ENCODE results near the gene TBC1D22A.
"Not testable (repeated sequence)": the region's sequence is repeated elsewhere in the genome, so short reads cannot be mapped to it uniquely, and the experiment has no call there.

TBC1D22A gene

DNA sequence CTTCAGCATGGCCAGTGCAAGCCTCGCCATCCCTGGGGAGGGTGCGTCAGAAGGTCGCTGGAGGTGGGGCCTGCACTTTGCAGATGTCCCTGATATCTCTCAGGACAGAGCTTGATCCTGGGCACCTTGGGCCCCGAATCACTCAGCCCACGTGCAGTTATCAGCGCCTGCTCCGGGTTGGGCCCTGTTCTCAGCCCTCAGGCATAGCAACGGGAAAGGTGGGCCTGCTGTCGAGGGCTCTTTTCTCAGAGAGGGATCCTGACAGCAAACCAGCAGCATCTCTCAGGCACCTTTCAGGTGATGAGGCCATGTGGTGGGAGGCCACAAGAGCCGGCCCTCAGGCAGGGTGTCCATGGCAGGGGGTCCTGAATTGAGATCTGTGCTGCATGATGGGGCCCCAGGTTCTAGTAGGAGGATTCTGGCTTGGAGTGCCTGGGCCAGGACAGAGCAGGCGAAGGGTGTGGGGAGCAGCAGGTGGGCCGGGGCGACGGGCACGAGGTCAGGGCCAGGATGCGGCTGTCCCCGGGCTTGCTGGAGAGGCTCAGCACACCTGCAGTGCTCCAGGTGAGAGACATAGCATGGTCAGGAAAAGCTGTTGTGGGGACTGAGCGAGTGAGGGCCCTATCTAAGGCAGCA is 280.5 kb downstream of the TBC1D22A start:
- no peak for DNase-seq (ENCODE audit: low read depth in 1 of 2, low spot score in 1 of 2)

- no peak for DNase-seq (ENCODE audit: low read depth in 1 of 2, low spot score in 1 of 2)
Measured at GRCh38 chr22:47043835-47044721, 281.6 kb downstream of the TBC1D22A start.

- no peak for DNase-seq (ENCODE audit: low read depth in 1 of 2, low spot score in 1 of 2)
Measured at GRCh38 chr22:47044722-47045535, 282.5 kb downstream of the TBC1D22A start.

DNA sequence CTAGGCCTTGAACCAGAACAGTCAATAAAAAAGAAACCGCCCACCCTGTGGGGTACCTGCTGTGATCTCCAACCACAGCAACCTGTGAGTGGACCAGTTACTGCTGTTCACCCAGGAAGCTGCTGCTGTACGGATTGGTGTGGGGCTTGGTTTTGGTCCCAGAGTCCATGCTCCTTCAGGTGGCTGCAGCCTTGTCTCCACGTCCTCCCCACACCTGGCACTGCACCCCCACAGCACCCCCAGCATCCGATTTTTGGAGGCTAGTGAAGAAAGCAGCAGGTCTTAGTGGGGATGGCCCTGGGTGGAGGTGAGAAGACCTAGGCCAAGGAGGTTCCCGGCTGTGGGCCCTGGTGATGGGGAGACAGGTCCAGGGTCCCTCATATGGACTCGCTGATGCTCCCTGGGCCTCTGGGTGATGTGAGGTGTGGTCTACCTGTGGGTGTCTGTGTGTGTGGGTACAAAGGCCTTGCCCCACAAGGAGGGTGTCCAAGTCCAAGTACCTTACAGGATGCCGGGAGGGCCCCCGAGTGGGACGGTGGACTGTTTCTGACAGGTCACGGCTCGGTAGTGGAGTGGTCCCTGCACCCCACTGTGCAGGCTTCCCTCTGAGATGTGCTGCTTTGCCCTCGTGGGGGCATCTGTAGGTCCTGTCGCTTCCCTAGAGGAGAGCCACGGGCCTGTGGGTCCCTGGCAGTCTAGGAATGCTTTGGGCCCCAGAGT is 283.4 kb downstream of the TBC1D22A start:
- DNase-seq (ENCODE audit: low read depth in 1 of 2, low spot score in 1 of 2), result no peak

DNA sequence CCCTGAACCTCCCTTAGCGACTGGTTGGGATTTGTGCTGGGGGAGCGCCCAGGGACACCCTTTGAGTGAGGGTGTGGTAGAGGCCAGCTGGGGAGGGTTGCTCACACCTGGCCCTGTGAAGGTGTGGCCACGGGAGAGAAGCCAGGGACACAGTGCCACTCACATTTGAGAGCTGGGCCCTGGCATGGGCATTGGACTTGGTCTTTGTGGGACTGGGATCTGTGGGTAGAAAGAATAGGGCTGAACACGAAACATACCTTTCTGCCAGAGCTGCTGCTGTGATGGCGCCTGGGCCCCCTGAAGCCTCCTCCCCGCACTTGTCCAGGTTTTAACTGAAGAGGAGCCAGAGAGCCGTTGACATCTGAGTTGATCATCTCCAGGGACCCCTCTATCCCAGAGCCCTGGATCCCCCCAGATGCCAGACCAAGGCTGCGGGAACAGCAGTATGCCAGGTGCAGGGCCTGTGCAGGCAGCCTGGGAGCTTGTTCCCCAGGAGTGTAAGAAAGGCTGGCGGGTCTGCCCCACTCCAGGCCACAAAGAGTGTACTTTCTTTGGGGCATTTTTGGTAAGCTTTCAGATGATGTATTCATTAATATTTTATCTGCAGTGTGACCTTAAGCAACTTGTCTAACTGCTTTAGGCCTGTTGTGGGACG is 284.1 kb downstream of the TBC1D22A start:
- DNase-seq (ENCODE audit: low read depth in 1 of 2, low spot score in 1 of 2), result no peak

GRCh38 chr22:47047321-47048122 is 285.1 kb downstream of the TBC1D22A start:
- DNase-seq (ENCODE audit: low read depth in 1 of 2, low spot score in 1 of 2), result no peak

DNA sequence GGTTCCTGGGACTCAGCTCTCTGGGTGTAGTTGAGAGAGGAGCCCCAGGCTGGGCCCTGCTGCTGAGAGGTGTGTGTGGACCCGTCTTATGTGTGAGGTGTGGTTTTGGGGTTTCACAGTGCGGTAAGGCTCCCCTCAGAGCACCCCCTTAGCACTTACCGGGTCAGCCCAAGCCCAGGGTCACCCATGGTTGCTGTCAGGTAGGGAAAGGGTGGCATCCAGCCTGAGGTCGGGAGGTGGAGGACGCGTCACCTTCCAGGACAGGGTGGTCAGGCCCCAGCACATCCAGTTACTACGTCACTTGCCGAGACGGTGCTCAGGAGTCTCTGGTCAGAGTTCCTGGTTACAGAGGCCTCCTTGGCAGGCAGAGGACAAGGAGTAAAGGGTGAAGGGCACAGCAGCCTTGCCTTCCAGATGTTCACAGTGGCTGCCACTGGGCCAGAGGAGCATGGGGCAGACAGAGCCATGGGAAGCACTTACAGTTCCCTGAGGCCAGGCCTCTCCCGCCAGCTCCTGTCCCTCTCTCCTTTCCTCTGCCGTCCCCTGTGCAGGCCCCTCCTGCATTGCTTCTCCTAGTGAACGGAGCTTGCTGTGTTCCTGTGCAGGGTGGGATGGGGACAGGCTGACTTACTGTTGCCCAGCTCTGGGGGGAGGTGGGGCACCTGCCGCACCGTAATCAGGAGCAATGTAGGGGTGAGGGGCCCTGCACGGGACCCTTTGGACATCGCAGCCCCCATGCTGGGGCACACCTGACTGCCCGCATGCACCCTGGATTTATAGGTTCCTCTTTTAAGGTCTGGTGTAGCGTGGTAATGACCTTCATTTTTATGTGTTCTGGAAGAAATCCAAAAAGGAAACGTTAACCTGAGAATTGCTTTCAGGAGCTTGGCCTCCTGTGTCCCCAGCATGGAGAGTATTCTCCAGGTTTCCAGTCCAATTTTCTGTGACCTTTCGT is 285.9 kb downstream of the TBC1D22A start:
- DNase-seq (ENCODE audit: low read depth in 1 of 2, low spot score in 1 of 2), result no peak

DNA sequence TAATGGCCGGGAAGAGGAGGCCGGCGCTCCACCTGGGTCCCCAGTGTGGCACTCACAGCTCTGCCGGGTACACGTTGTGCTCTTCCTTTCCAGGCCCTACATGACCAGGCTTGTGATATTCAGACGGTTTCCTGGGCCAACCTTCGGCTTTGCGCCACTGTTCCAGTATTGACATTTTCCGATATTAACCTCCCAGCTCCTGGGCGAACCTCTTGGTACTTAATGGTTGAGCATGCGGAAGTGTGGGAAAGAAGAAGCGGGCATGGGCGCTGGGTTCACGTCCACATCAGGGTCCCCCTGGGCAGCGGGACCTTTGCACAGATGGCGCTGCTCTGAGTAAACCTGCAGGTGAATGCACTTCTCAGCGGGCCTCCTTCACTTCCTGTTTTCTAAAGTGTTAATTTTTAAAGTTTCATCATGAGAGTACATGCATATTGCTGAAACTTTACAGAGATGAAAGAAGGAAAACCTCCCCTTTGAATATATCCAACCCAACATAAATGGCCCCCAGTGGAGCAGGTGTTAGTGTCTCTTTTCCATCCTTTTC is 286.7 kb downstream of the TBC1D22A start:
- DNase-seq (ENCODE audit: low read depth in 1 of 2, low spot score in 1 of 2), result no peak

DNA sequence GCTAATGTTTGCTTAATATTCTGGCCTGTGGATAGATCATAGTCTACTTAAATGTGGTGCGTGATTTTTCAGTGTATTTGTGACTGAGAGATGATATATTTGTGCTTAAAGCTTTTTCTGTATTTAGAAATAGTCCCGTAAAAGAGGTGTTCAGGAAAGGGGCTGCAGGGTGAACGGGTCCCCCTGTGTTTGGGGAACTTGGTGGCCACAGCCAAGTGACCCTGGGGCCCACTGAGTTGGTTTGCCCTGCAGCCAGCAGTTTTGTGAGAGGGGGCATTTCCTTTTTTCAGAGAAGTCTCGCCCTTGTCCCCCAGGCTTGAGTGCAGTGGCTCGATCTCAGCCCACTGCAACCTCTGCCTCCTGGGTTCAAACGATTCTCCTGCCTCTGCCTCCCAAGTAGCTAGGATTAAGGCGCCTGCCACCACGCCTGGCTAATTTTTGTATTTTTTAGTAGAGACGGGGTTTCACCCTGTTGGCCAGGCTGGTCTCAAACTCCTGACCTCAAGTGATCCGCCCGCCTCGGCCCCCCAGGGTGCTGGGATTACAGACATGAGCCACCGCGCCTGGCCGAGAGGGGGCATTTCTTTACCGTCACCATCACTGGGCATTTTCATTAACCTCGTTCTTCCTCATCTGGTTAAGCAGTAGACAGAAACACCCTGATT is 287.4 kb downstream of the TBC1D22A start:
- not testable (repeated sequence) for DNase-seq (ENCODE audit: low read depth in 1 of 2, low spot score in 1 of 2)

DNA sequence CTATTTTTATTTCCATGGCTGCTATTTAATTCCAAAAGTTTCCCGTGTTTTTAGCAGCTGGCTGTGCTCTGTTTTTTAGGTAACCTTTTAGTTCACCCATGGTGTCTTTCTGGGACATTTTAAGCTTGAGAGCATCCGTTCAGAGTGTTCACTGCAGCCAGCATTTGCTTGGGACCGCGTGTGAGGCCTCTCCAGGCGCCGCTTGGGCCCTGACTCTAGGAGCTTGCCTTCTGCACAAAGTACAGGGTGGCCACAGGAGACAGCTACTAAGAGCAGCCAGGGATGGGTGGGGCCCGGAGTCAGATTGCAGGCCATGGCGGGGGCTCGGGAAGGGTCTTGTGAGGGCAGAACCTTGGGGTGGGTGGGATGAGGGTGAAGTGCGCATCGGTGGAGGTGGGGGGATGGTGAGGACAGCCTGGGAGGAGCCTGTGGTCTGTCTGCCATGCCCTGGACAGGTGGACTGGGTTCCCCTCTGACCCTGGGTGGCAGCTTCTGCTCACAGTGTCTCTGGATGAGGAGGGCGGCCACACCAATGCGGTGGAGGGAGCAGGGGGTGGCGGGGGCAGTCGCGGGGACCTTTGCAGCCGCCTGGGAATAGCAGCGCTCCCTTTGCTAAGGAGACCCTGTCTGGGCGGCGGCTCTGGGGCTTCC is 288.1 kb downstream of the TBC1D22A start:
- DNase-seq (ENCODE audit: low read depth in 1 of 2, low spot score in 1 of 2), result no peak

DNA sequence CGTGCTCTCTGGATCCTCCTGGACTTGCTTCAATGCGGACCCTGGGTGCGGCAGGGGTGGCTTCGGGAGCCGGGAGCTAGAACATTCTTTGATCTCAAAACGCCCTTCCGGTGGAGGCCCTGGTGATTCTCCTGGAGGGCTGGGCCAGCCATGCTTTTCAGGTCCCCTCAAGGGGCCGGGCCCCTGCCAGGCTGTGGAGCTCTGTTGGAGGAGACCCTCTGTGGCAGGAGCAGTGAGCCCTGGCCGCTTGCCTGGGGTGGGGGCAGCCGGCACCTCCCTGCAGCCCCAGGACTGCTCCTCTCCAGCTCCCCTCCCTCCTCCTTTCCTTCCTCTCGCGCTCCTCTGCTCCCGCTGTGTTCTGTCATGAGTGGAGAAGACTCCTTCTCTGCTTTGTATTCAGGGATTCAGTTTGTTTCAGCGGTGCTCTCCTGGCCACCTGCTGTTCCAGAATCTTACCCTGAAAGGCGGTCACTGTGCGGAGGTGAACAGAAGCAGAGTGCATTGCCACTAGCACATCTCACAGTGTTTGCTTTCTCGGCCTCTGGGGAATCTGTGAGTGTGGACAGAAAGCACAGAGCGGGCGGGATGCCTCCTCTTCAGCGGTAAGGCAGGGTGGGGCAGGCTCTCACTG is 289.1 kb downstream of the TBC1D22A start:
- no peak for DNase-seq (ENCODE audit: low read depth in 1 of 2, low spot score in 1 of 2)

DNA sequence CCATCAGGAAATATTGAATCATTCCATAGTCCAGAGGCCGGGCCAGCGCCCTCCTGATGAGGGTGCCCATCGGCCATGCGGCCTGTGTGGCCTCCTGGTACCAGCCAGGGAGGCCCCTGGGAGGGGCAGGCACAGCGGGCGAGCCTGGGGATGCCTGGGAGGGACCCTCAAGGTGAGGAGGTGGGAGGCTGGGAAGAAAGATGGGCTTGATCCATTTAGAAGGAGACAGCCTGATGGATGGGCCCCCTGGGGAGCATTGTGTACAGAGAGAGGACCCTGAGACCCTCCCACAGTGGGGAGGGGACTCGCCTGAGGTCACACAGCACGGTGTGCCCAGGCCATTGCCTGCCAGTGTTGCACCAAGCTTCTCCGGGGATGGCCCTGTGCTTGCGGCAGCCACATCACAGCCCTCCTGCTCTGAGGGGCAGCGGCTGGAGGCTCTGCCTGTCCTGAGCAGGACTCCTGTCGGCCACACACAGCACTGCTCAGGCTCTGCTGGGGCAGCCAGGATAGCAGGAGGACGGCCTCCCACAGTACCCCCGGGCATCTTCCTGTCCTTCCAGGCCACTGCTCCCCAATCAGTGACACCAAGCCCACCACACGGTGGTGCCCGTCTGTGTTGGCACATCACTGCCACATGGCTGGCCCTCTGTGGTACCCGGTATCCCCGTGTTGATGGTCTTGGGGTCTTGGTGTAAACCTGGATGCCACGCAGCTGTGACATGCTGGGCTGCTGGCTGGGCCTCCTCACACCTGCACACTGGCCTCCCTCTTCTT is 290.0 kb downstream of the TBC1D22A start:
- no peak for DNase-seq (ENCODE audit: low read depth in 1 of 2, low spot score in 1 of 2)

DNA sequence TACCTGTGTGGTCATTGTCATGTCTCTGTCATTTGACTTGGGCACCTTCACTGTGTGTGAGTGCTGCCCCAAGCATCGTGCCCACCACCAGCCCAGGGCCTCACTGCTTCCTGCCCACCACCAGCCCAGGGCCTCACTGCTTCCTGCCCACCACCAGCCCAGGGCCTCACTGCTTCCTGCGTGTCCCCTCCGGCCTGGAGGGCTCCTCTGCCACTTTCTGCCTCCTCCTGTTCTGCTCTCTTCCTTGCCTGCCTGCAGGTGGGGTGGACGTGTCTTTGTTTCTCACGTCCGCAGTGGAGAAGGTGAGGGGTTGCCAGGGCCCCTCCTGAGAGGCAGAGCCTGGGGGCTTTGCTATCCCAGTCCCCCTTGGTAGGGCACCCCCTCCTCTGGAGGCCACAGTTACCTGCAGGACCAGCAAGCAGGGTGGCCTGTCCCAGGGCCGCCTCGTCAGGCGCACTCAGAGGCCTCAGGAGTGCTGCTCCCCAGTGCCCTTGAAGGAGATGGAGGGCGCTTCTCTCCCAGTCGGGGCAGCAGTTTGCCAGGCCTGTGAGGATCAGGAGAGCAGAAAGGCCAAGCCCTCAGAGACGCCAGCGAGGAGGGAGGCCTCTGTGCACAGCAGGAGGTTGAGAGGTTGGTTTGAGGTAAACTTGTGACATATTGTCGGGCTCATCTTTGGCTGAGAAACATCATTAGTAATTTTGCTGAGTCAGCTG is 290.7 kb downstream of the TBC1D22A start:
- no peak for DNase-seq (ENCODE audit: low read depth in 1 of 2, low spot score in 1 of 2)

DNA sequence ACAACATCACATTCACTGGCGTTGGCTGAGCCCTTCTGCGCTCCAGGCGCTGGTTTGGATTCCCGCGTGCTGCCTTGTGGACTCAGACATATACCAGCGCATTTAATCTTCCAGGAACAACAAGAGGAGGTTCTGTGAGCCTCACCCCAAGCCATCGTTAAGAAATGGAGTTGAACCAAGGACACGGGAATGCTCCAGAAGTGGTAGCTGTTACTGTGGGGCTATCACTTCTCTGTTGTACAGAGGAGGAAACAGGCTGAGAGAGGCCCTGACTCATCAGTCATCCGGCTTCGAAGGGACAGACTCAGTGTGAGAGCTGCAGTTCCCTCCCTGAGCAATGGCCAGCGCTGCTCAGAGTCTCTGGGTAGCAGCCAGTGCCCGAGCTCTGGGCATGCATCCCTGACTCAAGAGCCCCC is 291.3 kb downstream of the TBC1D22A start:
- DNase-seq (ENCODE audit: low read depth in 1 of 2, low spot score in 1 of 2), result no peak
